GM10248 (cell line): ENCODE measurements around the gene CSTF1.

Experiments
- CTCF ChIA-PET: fragments of 300-600 bp; sonication (Branson Sonifier 250); formaldehyde crosslinking; extraction: SDS; loops from one replicate; lab custom pipeline; 2021; ENCODE audit warnings: antibody characterized with exemption; lab: Yijun Ruan, JAX
- POLR2A ChIA-PET: fragments of 350-650 bp; sonication (Branson Sonifier 250); formaldehyde crosslinking; extraction: SDS; loops from one replicate; lab custom pipeline; 2020; ENCODE audit warnings: antibody characterized with exemption; lab: Yijun Ruan, JAX
- DNase-seq: peaks from one replicate; pipeline ENCODE4 v3.0.0; 2012; ENCODE audit errors: extremely low spot score
- TF ChIP-seq, protein P1 (sequence below): IDR thresholded peaks from 2 replicates; pipeline ENCODE4 v1.5.1; 2012; ENCODE audit warnings: mild to moderate bottlenecking, low read depth; ENCODE audit errors: extremely low read depth, missing control alignments, control extremely low read depth

CSTF1 gene

DNA sequence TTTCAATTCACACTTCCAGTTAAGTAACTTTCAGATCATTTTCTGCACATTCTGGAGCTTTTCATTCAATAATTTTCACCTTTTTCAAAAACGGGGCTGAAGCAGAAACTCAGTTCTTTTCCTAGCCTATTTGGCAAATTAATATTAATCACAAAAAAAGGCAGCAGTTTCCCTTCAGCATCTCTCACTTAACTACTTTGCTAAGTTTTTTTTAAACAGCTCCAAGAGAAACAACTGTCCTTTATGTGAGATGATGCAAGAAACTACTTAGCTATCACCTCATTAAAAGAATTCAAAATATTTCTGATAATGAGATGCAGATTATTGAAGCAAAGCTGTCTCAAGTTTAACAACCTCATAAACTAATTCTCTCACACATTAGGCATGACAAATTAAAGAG, 31.4 kb downstream of the CSTF1 start:
- TF ChIP-seq, protein P1, sequence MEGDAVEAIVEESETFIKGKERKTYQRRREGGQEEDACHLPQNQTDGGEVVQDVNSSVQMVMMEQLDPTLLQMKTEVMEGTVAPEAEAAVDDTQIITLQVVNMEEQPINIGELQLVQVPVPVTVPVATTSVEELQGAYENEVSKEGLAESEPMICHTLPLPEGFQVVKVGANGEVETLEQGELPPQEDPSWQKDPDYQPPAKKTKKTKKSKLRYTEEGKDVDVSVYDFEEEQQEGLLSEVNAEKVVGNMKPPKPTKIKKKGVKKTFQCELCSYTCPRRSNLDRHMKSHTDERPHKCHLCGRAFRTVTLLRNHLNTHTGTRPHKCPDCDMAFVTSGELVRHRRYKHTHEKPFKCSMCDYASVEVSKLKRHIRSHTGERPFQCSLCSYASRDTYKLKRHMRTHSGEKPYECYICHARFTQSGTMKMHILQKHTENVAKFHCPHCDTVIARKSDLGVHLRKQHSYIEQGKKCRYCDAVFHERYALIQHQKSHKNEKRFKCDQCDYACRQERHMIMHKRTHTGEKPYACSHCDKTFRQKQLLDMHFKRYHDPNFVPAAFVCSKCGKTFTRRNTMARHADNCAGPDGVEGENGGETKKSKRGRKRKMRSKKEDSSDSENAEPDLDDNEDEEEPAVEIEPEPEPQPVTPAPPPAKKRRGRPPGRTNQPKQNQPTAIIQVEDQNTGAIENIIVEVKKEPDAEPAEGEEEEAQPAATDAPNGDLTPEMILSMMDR, result no peak
- CTCF ChIA-PET, result interaction anchor here (1.0 to 3.3 kb wide), 4 partner anchors 9 to 44 kb away, joined by 3 to 8 read pairs (median 5); partner anchors contain the start of gene CASS4
- DNase-seq, result no peak
- POLR2A ChIA-PET, result no interaction called here

DNA sequence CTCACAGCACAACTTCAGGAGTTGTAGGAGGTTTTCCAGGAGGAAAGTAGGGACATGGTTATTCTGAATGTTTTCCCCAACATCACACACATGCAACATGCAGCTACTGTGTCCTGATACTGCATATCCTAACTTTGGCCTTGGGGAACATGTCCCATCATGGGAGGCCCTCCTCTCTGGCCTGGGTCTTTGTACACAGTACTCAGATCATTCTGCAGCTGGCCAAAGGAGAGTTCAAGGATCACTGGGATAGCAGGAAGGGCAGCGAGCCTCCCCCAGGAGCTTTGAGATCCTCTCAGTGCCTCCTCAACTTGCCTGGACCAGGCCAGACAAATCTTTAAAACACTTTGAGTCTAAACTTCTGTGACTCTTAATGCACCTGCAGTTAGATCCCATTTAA, 32.5 kb downstream of the CSTF1 start:
- no peak for DNase-seq
- ChIA-PET CTCF (interaction anchor here (1.0 to 3.3 kb wide), 4 partner anchors 8 to 19 kb away, joined by 3 to 10 read pairs (median 6); partner anchors contain the start of gene CASS4), POLR2A (no interaction called here)
- TF ChIP-seq, protein P1, result no peak

GRCh38 chr20:56426026-56426425, 33.6 kb downstream of the CSTF1 start:
- no peak for DNase-seq
- TF ChIP-seq, protein P1, result no peak
- CTCF ChIA-PET, result interaction anchor here (1.0 to 3.3 kb wide), 6 partner anchors 8 to 31 kb away, joined by 3 to 10 read pairs (median 6); partner anchors contain the start of gene CASS4
- POLR2A ChIA-PET, result no interaction called here

DNA sequence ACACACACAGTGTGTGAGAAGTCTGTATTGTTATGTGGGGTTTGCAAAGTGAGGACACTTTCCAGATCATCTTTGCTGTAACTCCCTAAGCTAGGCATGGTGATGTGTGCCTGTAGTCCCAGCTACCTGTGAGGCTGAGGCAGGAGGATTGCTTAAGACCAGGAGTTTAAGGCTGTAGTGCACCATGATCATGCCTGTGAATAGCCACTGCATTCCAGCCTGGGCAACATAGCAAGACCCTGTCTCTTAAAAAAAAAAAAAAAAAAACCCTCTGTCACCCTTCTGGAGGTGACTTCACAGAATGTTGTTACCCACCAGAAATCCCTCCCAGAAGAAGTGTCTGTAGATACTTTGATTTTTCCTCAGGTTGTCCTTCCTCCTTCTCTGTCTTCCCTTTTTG, 34.5 kb downstream of the CSTF1 start:
- CTCF ChIA-PET, result interaction anchor here (0.8 to 2.9 kb wide), 5 partner anchors 9 to 32 kb away, joined by 3 to 10 read pairs (median 3); partner anchors contain the start of gene CASS4
- no peak for DNase-seq
- POLR2A ChIA-PET, result no interaction called here
- TF ChIP-seq, protein P1, result no peak

DNA sequence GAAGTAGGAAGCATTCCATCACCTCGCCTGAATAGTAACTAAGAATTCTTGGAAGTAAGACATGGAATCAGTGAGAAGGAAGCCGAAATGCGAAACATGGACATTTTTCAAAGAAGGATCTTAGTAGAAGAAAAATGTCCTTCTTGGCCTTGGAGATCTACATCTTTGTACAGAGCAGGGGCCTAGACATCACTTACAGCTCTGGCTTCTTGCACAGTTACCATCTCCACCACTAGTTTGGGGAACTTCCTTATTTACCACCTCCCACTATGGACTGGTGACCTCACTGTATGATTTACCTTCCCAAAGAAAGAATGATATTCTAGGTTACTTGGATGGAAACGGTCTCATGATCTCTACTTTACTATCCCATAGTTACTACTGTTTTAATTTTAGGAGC, 35.4 kb downstream of the CSTF1 start:
- ChIA-PET CTCF (interaction anchor here (1.3 to 2.9 kb wide), 7 partner anchors 9 to 33 kb away, joined by 3 to 10 read pairs (median 7); partner anchors contain the start of gene CASS4), POLR2A (interaction anchor here (1.1 to 1.5 kb wide), 3 partner anchors 9 to 69 kb away, joined by 3 to 6 read pairs (median 5); partner anchors contain the start of genes CASS4 and FAM210B)
- DNase-seq, result no peak
- TF ChIP-seq, protein P1, result no peak

- POLR2A ChIA-PET, result interaction anchor here (1.1 to 1.5 kb wide), 3 partner anchors 10 to 70 kb away, joined by 3 to 6 read pairs (median 5); partner anchors contain the start of genes CASS4 and FAM210B
- TF ChIP-seq, protein P1, result no peak
- DNase-seq, result no peak
- CTCF ChIA-PET, result interaction anchor here (1.2 to 2.9 kb wide), 7 partner anchors 9 to 36 kb away, joined by 4 to 10 read pairs (median 7); partner anchors contain the start of genes AURKA, CASS4 and CSTF1
Measured at GRCh38 chr20:56428410-56428809, 36.0 kb downstream of the CSTF1 start.
